Measurements from ENCODE around the gene C15orf40.
"Not testable (repeated sequence)": the region's sequence is repeated elsewhere in the genome, so short reads cannot be mapped to it uniquely, and the experiment has no call there.

The C15orf40 gene

GRCh38 chr15:83014205-83014653 is 2.8 kb upstream of the C15orf40 start:
- TF ChIP-seq CTCF (IDR thresholded peaks at IDR 0.05; ENCODE audit: control insufficient read depth, extremely low read depth, insufficient read depth) = no peak
- no peak for DNase-seq (ENCODE audit: low read depth)
- H3K4me3 ChIP-seq (ENCODE audit: low read depth, low read length) = no peak overlapping the region

- H3K4me3 ChIP-seq (ENCODE audit: low read depth, low read length) = peak overlapping the region; percentile 97
These were observed 1.2 kb upstream of the C15orf40 start for GRCh38 chr15:83012636-83013035.

GRCh38 chr15:83012076-83012426 is 612 bp upstream of the C15orf40 start:
- peak overlapping the region; percentile 97 for H3K4me3 ChIP-seq (ENCODE audit: low read depth, low read length)
- DNase-seq (ENCODE audit: low read depth) = no peak

More at GRCh38 chr15:83012636-83013035, 1.2 kb upstream of the C15orf40 start:
- no peak for TF ChIP-seq CTCF (IDR thresholded peaks at IDR 0.05; ENCODE audit: control insufficient read depth, extremely low read depth, insufficient read depth)
- DNase-seq (ENCODE audit: low read depth) = no peak

GRCh38 chr15:83010709-83011270 is 649 bp downstream of the C15orf40 start:
- peak; percentile 98 for TF ChIP-seq CTCF (IDR thresholded peaks at IDR 0.05; ENCODE audit: control insufficient read depth, extremely low read depth, insufficient read depth)
- DNase-seq (ENCODE audit: low read depth) = peak; percentile 52
- peak overlapping the region; percentile 97 for H3K4me3 ChIP-seq (ENCODE audit: low read depth, low read length)

More at GRCh38 chr15:83012076-83012426, 612 bp upstream of the C15orf40 start:
- no peak for TF ChIP-seq CTCF (IDR thresholded peaks at IDR 0.05; ENCODE audit: control insufficient read depth, extremely low read depth, insufficient read depth)

GRCh38 chr15:83000672-83001031 is 10.8 kb downstream of the C15orf40 start:
- H3K4me3 ChIP-seq (ENCODE audit: low read depth, low read length); DNase-seq (ENCODE audit: low read depth): not testable (repeated sequence)

- peak overlapping the region; percentile 47 for H3K4me3 ChIP-seq (ENCODE audit: low read depth, low read length)
- peak; percentile 66 for TF ChIP-seq CTCF (IDR thresholded peaks at IDR 0.05; ENCODE audit: control insufficient read depth, extremely low read depth, insufficient read depth)
- peak; percentile 58 for DNase-seq (ENCODE audit: low read depth)
These were observed 11.4 kb downstream of the C15orf40 start for GRCh38 chr15:82999905-83000671.

GRCh38 chr15:82999426-82999825 is 12.0 kb downstream of the C15orf40 start:
- TF ChIP-seq CTCF (IDR thresholded peaks at IDR 0.05; ENCODE audit: control insufficient read depth, extremely low read depth, insufficient read depth) = no peak
- H3K4me3 ChIP-seq (ENCODE audit: low read depth, low read length) = no peak overlapping the region
- DNase-seq (ENCODE audit: low read depth) = no peak

Data from LNCaP clone FGC (cell line).